ENCODE measurements around the gene MGMT. TPM values are rescaled to one million over a fixed set of nuclear protein-coding genes. Genes with fewer than 3 reads are reported as not detected.

Gene MGMT
- total RNA-seq, 2 donors from 2014 or later, result 28.6 to 33.7 TPM

- TF ChIP-seq, protein P1, sequence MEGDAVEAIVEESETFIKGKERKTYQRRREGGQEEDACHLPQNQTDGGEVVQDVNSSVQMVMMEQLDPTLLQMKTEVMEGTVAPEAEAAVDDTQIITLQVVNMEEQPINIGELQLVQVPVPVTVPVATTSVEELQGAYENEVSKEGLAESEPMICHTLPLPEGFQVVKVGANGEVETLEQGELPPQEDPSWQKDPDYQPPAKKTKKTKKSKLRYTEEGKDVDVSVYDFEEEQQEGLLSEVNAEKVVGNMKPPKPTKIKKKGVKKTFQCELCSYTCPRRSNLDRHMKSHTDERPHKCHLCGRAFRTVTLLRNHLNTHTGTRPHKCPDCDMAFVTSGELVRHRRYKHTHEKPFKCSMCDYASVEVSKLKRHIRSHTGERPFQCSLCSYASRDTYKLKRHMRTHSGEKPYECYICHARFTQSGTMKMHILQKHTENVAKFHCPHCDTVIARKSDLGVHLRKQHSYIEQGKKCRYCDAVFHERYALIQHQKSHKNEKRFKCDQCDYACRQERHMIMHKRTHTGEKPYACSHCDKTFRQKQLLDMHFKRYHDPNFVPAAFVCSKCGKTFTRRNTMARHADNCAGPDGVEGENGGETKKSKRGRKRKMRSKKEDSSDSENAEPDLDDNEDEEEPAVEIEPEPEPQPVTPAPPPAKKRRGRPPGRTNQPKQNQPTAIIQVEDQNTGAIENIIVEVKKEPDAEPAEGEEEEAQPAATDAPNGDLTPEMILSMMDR (conservative IDR thresholded peaks at IDR 0.05), result no peak
- peaks cover 2% of the 10 kb centered on the region for H3K9me3 ChIP-seq (ENCODE audit: control insufficient read depth, low read length)
- Mint-ChIP-seq H3K4me3 (no peak overlapping the region), H3K27me3 (ENCODE audit: insufficient read depth) (no peaks in the 10 kb centered on the region), H3K4me1 (peaks cover 16% of the 10 kb centered on the region), H3K36me3 (ENCODE audit: low read depth) (peaks cover 2% of the 10 kb centered on the region), H3K9me3 (peaks cover 4% of the 10 kb centered on the region), H3K27ac (no peak overlapping the region)
- no peak overlapping the region for H3K27ac ChIP-seq (ENCODE audit: low read depth, low read length)
- no peak overlapping the region for H3K4me3 ChIP-seq (ENCODE audit: low read length)
- H3K9ac ChIP-seq (ENCODE audit: extremely low read depth, low read length, poor library complexity, severe bottlenecking), result no peak overlapping the region
- 93 to 100% methylated on average over 4 to 9 of the region's 9 CpGs for WGBS, 2 experiments (ENCODE audit: insufficient coverage in 1 of 2, insufficient read length in 1 of 2)
- DNase-seq, result no peak
- no peaks in the 10 kb centered on the region for H3K27me3 ChIP-seq (ENCODE audit: control insufficient read depth, insufficient read depth, low read length, poor library complexity, severe bottlenecking)
- H3K4me1 ChIP-seq (ENCODE audit: control insufficient read depth, insufficient read depth, low read length), result no peaks in the 10 kb centered on the region
- H3K36me3 ChIP-seq (ENCODE audit: control insufficient read depth, insufficient read depth, low read length), result no peaks in the 10 kb centered on the region
Observed at GRCh38 chr10:129628823-129629222, 161.8 kb downstream of the MGMT start.

- DNase-seq, result no peak
- Mint-ChIP-seq H3K4me3 (no peak overlapping the region), H3K36me3 (ENCODE audit: low read depth) (peaks cover 7% of the 10 kb centered on the region), H3K4me1 (peaks cover 16% of the 10 kb centered on the region), H3K27me3 (ENCODE audit: insufficient read depth) (no peaks in the 10 kb centered on the region), H3K27ac (no peak overlapping the region), H3K9me3 (peaks cover 14% of the 10 kb centered on the region)
- H3K27me3 ChIP-seq (ENCODE audit: control insufficient read depth, insufficient read depth, low read length, poor library complexity, severe bottlenecking), result no peaks in the 10 kb centered on the region
- H3K9me3 ChIP-seq (ENCODE audit: control insufficient read depth, low read length), result peaks cover 13% of the 10 kb centered on the region
- H3K9ac ChIP-seq (ENCODE audit: extremely low read depth, low read length, poor library complexity, severe bottlenecking), result no peak overlapping the region
- no peaks in the 10 kb centered on the region for H3K4me1 ChIP-seq (ENCODE audit: control insufficient read depth, insufficient read depth, low read length)
- WGBS, 2 experiments (ENCODE audit: insufficient coverage in 1 of 2, insufficient read length in 1 of 2), result 89 to 95% methylated on average over 8 to 15 of the region's 15 CpGs
- H3K4me3 ChIP-seq (ENCODE audit: low read length), result no peak overlapping the region
- TF ChIP-seq, protein P1 (conservative IDR thresholded peaks at IDR 0.05), result no peak
- no peak overlapping the region for H3K27ac ChIP-seq (ENCODE audit: low read depth, low read length)
- no peaks in the 10 kb centered on the region for H3K36me3 ChIP-seq (ENCODE audit: control insufficient read depth, insufficient read depth, low read length)
Observed at GRCh38 chr10:129629911-129630310, 162.9 kb downstream of the MGMT start.

DNA sequence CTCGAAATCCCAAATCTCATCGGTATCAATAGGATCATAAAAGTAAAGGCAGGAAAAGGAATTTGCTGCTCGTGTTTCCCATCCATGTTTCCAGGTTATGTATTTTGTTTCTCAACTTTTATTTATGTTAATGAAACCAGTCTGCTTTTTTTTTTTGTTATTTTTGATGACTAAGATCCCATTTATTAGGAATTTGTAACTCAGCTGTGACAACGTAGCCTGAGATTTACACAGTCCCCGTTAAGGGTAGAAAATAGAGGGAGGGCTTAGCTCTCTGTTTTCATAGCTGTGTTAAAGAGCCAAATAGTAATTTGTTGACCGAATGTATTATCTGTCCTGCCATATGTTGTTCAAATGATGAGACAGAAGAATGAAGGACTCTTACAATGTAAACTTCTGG is 164.0 kb downstream of the MGMT start:
- no peak overlapping the region for H3K9ac ChIP-seq (ENCODE audit: extremely low read depth, low read length, poor library complexity, severe bottlenecking)
- H3K27ac ChIP-seq (ENCODE audit: low read depth, low read length), result no peak overlapping the region
- H3K4me3 Mint-ChIP-seq, result no peak overlapping the region
- WGBS, 2 experiments (ENCODE audit: insufficient coverage in 1 of 2, insufficient read length in 1 of 2), result 90 to 92% methylated on average over 6 of the region's 6 CpGs
- H3K27ac Mint-ChIP-seq, result no peak overlapping the region
- H3K27me3 ChIP-seq (ENCODE audit: control insufficient read depth, insufficient read depth, low read length, poor library complexity, severe bottlenecking), result no peaks in the 10 kb centered on the region
- H3K9me3 Mint-ChIP-seq, result peaks cover 14% of the 10 kb centered on the region
- no peaks in the 10 kb centered on the region for H3K27me3 Mint-ChIP-seq (ENCODE audit: insufficient read depth)
- H3K4me3 ChIP-seq (ENCODE audit: low read length), result no peak overlapping the region
- no peak for DNase-seq
- H3K36me3 Mint-ChIP-seq (ENCODE audit: low read depth), result peaks cover 7% of the 10 kb centered on the region
- H3K4me1 ChIP-seq (ENCODE audit: control insufficient read depth, insufficient read depth, low read length), result no peaks in the 10 kb centered on the region
- TF ChIP-seq, protein P1 (conservative IDR thresholded peaks at IDR 0.05), result no peak
- no peaks in the 10 kb centered on the region for H3K36me3 ChIP-seq (ENCODE audit: control insufficient read depth, insufficient read depth, low read length)
- H3K4me1 Mint-ChIP-seq, result peaks cover 21% of the 10 kb centered on the region
- peaks cover 15% of the 10 kb centered on the region for H3K9me3 ChIP-seq (ENCODE audit: control insufficient read depth, low read length)

Data from endodermal cell (in vitro differentiated cells).